C4-2B (cell line): ENCODE results near the gene SAMM50.

ENCODE experiments used
- ZFX ChIP-seq: fragments of 450-650 bp; IDR thresholded peaks from 2 replicates; pipeline ENCODE4 v1.6.1; 2017
- TF ChIP-seq, protein P1 (sequence below): fragments of 450-650 bp; conservative IDR thresholded peaks from 2 replicates; pipeline ENCODE4 v1.5.1; 2017; ENCODE audit warnings: mild to moderate bottlenecking

GRCh38 chr22:44005524-44005923, 50.3 kb downstream of the SAMM50 start:
- TF ChIP-seq, protein P1, sequence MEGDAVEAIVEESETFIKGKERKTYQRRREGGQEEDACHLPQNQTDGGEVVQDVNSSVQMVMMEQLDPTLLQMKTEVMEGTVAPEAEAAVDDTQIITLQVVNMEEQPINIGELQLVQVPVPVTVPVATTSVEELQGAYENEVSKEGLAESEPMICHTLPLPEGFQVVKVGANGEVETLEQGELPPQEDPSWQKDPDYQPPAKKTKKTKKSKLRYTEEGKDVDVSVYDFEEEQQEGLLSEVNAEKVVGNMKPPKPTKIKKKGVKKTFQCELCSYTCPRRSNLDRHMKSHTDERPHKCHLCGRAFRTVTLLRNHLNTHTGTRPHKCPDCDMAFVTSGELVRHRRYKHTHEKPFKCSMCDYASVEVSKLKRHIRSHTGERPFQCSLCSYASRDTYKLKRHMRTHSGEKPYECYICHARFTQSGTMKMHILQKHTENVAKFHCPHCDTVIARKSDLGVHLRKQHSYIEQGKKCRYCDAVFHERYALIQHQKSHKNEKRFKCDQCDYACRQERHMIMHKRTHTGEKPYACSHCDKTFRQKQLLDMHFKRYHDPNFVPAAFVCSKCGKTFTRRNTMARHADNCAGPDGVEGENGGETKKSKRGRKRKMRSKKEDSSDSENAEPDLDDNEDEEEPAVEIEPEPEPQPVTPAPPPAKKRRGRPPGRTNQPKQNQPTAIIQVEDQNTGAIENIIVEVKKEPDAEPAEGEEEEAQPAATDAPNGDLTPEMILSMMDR: no peak
- TF ChIP-seq ZFX: no peak
